ENCODE measurements around the gene MRTFB. TPM values are rescaled to one million over a fixed set of nuclear protein-coding genes. Genes with fewer than 3 reads are reported as not detected.
A peak's percentile ranks its signal among the peaks of the same experiment; 100 is the strongest.

The MRTFB gene
- polyA plus RNA-seq, 1 experiment = 10.5 TPM

DNA sequence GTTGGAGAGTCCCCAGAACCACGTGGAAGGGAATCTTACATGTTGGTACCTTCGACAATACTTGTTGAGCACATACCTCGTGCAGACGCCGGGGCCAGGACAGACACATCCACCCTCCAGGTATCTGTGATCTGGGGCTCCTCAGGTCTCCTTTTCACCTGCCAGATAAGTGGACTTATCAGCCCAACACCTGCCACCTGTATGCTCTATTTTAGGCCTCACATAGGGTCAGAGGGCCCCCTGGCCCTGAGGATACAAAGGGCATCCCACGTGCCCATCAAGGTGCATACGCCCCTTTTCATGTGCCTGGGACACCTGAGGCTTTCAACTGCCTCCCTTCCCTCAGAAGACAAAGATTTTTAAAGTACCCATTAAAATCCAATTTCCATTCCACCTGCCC lies 212.7 kb downstream of the MRTFB start:
- no peak overlapping the region for H3K4me3 ChIP-seq (ENCODE audit: low read depth, low read length)
- H3K27me3 ChIP-seq (ENCODE audit: control insufficient read depth, insufficient read depth, low read length) = no peaks in the 10 kb centered on the region
- H3K27ac ChIP-seq (ENCODE audit: low read depth, low read length) = no peak overlapping the region
- CTCF ChIA-PET = interaction anchor here (3.6 kb wide), 1 partner anchor 360 kb away, joined by 18 read pairs; no protein-coding TSS in a partner anchor
- no peak for DNase-seq (ENCODE audit: low read depth, low spot score)
- TF ChIP-seq, protein P1, sequence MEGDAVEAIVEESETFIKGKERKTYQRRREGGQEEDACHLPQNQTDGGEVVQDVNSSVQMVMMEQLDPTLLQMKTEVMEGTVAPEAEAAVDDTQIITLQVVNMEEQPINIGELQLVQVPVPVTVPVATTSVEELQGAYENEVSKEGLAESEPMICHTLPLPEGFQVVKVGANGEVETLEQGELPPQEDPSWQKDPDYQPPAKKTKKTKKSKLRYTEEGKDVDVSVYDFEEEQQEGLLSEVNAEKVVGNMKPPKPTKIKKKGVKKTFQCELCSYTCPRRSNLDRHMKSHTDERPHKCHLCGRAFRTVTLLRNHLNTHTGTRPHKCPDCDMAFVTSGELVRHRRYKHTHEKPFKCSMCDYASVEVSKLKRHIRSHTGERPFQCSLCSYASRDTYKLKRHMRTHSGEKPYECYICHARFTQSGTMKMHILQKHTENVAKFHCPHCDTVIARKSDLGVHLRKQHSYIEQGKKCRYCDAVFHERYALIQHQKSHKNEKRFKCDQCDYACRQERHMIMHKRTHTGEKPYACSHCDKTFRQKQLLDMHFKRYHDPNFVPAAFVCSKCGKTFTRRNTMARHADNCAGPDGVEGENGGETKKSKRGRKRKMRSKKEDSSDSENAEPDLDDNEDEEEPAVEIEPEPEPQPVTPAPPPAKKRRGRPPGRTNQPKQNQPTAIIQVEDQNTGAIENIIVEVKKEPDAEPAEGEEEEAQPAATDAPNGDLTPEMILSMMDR (IDR thresholded peaks at IDR 0.05; ENCODE audit: low read depth, low read length) = no peak
- H3K9me3 ChIP-seq (ENCODE audit: control insufficient read depth, insufficient read depth, low read length) = peaks cover 4% of the 10 kb centered on the region; the same call in 1 of the 2 replicates
- POLR2A ChIA-PET = no interaction called here

DNA sequence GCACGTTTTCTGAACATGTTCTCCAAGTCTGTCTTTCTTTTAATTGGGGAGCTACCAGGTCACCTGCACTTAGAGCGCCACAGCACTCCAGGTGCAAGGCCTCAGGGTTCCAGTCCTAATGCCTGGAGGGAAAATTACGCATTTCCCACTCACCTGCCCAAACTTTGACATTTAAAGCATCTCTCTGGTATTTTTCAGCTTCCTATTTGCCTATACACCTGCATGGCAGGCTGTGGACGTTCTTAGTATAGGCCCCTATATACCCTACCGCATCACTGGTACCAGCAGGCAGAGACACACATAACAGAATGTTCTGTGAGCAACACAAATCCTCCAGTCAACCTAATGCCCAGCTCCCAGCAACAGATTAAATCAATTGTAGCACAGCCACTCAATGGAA lies 213.3 kb downstream of the MRTFB start:
- no peak for DNase-seq (ENCODE audit: low read depth, low spot score)
- Histone ChIP-seq H3K27me3 (ENCODE audit: control insufficient read depth, insufficient read depth, low read length) (no peaks in the 10 kb centered on the region), H3K4me3 (ENCODE audit: low read depth, low read length) (no peak overlapping the region), H3K27ac (ENCODE audit: low read depth, low read length) (no peak overlapping the region), H3K9me3 (ENCODE audit: control insufficient read depth, insufficient read depth, low read length) (peaks cover 8% of the 10 kb centered on the region)
- TF ChIP-seq, protein P1 (IDR thresholded peaks at IDR 0.05; ENCODE audit: low read depth, low read length) = no peak
- CTCF ChIA-PET = interaction anchor here (3.6 kb wide), 1 partner anchor 361 kb away, joined by 18 read pairs; no protein-coding TSS in a partner anchor
- POLR2A ChIA-PET = no interaction called here

DNA sequence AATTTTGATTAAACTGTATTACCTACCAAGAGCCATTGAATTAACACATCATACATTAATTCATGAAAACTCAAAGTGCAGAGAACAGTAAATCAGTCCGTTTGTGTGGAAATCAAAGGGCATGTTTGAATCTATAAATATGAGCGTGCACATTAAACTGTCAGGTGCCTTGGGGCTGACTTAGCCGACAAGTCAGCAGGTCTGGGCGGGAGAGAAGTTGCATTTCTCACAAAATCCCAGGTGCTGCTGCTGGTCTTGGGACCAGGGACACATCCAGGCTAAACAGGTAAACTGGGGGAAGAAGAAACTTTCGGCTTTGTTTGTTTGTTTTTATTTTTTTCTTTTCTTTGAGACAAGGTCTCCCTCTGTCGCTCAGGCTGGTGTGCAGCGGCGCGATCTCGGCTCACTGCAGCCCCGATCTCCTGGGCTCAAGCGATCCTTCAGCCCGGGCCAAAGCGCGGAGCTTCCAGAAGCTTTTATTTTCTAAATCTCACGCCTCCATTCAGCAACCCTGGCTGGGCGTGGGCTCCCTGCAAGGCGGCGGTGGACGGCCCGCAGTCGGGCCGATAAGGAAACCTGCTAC lies 213.9 kb downstream of the MRTFB start:
- CTCF ChIA-PET = interaction anchor here (0.7 to 3.6 kb wide), 7 partner anchors 10 to 365 kb away, joined by 3 to 18 read pairs (median 3); partner anchors contain the start of gene ERCC4
- Histone ChIP-seq H3K27me3 (ENCODE audit: control insufficient read depth, insufficient read depth, low read length) (no peaks in the 10 kb centered on the region), H3K4me3 (ENCODE audit: low read depth, low read length) (peak overlapping the region; percentile 81), H3K9me3 (ENCODE audit: control insufficient read depth, insufficient read depth, low read length) (peaks cover 13% of the 10 kb centered on the region), H3K27ac (ENCODE audit: low read depth, low read length) (peak overlapping the region; percentile 47)
- TF ChIP-seq, protein P1 (IDR thresholded peaks at IDR 0.05; ENCODE audit: low read depth, low read length) = peak; percentile 40
- DNase-seq (ENCODE audit: low read depth, low spot score) = no peak
- POLR2A ChIA-PET = interaction anchor here (0.6 to 1.3 kb wide), 5 partner anchors 16 to 363 kb away, joined by 3 to 5 read pairs (median 3); no protein-coding TSS in a partner anchor

DNA sequence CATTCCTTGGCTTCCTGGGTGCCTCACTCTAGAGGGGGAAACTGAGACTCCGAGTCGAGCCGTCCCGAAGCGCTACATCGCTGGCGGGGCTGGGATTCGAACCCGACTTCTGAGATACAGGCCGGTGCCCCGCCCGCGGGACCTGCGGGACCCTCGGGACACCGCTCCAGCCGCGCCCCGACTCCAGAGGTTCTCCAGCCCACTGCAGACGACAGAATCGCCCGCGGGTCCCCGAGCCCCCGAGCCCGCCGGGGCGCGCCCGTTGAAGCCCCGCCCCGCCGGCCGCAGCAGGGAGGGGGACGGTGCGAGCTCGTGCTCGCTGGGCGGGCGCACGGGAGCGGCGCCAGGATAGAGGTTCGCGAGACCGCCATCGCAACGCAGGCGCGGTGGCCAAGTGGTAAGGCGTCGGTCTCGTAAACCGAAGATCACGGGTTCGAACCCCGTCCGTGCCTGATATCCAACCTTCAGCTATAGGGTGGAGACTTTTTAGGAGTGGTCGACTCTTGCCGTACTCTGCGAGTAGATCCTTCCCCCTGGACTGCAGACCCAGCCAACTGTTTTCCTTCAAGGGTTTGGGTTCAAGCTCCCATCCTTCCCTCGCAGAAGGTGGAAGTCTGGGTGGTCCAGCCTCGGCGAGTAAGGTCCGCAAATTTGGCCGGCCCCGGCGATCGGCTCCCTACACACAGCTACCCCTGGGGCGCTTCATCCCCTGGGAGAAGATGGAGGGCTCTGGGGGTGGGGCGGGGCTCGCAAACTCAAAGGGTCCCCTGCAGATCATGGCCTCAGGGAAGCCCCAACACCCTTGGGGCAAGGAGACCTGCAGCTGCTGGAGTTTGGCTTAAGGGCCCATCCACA lies 214.6 kb downstream of the MRTFB start:
- DNase-seq (ENCODE audit: low read depth, low spot score) = peak; percentile 95
- POLR2A ChIA-PET = interaction anchor here (0.6 to 1.3 kb wide), 6 partner anchors 15 to 364 kb away, joined by 3 to 5 read pairs (median 4); no protein-coding TSS in a partner anchor

More for the DNA sequence above, 214.6 kb downstream of the MRTFB start:
- Histone ChIP-seq H3K27ac (ENCODE audit: low read depth, low read length) (peak overlapping the region; percentile 47), H3K27me3 (ENCODE audit: control insufficient read depth, insufficient read depth, low read length) (no peaks in the 10 kb centered on the region), H3K4me3 (ENCODE audit: low read depth, low read length) (peak overlapping the region; percentile 81), H3K9me3 (ENCODE audit: control insufficient read depth, insufficient read depth, low read length) (peaks cover 13% of the 10 kb centered on the region)
- CTCF ChIA-PET = interaction anchor here (0.7 to 3.6 kb wide), 8 partner anchors 9 to 366 kb away, joined by 3 to 18 read pairs (median 3); partner anchors contain the start of gene ERCC4
- TF ChIP-seq, protein P1 (IDR thresholded peaks at IDR 0.05; ENCODE audit: low read depth, low read length) = no peak

Data from AG04450 (cell line).